ENCODE data around the gene RPS6KL1. TPM values are rescaled to one million over a fixed set of nuclear protein-coding genes. Genes with fewer than 3 reads are reported as not detected.

The RPS6KL1 gene
- total RNA-seq, 1 experiment from 2014 or later, result 9.8 TPM

GRCh38 chr14:74888164-74889158 is 34.6 kb downstream of the RPS6KL1 start:
- TF ChIP-seq, protein P1, sequence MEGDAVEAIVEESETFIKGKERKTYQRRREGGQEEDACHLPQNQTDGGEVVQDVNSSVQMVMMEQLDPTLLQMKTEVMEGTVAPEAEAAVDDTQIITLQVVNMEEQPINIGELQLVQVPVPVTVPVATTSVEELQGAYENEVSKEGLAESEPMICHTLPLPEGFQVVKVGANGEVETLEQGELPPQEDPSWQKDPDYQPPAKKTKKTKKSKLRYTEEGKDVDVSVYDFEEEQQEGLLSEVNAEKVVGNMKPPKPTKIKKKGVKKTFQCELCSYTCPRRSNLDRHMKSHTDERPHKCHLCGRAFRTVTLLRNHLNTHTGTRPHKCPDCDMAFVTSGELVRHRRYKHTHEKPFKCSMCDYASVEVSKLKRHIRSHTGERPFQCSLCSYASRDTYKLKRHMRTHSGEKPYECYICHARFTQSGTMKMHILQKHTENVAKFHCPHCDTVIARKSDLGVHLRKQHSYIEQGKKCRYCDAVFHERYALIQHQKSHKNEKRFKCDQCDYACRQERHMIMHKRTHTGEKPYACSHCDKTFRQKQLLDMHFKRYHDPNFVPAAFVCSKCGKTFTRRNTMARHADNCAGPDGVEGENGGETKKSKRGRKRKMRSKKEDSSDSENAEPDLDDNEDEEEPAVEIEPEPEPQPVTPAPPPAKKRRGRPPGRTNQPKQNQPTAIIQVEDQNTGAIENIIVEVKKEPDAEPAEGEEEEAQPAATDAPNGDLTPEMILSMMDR (IDR thresholded peaks at IDR 0.05; ENCODE audit: insufficient read depth in 1 of 2, low read depth in 1 of 2, low read length in 1 of 2, severe bottlenecking in 1 of 2, unreplicated experiment in 1 of 2), result no peak
- Histone ChIP-seq H3K4me1 (peaks cover 17% of the 10 kb centered on the region), H3K9me3 (no peaks in the 10 kb centered on the region), H3K4me3 (ENCODE audit: low read depth, low read length) (no peak overlapping the region), H3K27me3 (replicated peaks; ENCODE audit: control insufficient read depth, insufficient read depth, low read length) (no peaks in the 10 kb centered on the region), H3K36me3 (ENCODE audit: control insufficient read depth, insufficient read depth, low read length) (no peaks in the 10 kb centered on the region; the same call in 1 of the 2 replicates)
- peak overlapping the region; percentile 36 for H3K4me3 Mint-ChIP-seq (ENCODE audit: unreplicated experiment)
- ChIA-PET POLR2A (interaction anchor here (0.8 kb wide), 1 partner anchor 9 kb away, joined by 4 read pairs; no protein-coding TSS in a partner anchor), CTCF (interaction anchor here (0.7 to 1.6 kb wide), 3 partner anchors 9 to 28 kb away, joined by 4 to 5 read pairs (median 5); no protein-coding TSS in a partner anchor)
- BruUV-seq (replicated peaks), result no TSS peak
- peak; percentile 61 to 70 for DNase-seq
- H3K27ac Mint-ChIP-seq (ENCODE audit: unreplicated experiment), result peak overlapping the region; percentile 49
- H3K9me3 Mint-ChIP-seq (ENCODE audit: unreplicated experiment), result no peaks in the 10 kb centered on the region
- peaks cover 35% of the 10 kb centered on the region for H3K4me1 Mint-ChIP-seq (ENCODE audit: low read depth, unreplicated experiment)
- peaks cover 71% of the 10 kb centered on the region for H3K36me3 Mint-ChIP-seq (ENCODE audit: insufficient read depth, unreplicated experiment)
- intact Hi-C loops (cut with micrococcal nuclease; ENCODE audit: unreplicated experiment), result loop anchor here (1.0 kb wide), 1 partner anchor 9 kb away; no protein-coding TSS in a partner anchor
- no peaks in the 10 kb centered on the region for H3K27me3 Mint-ChIP-seq (ENCODE audit: insufficient read depth, unreplicated experiment)

- Histone ChIP-seq H3K27me3 (replicated peaks; ENCODE audit: control insufficient read depth, insufficient read depth, low read length) (no peaks in the 10 kb centered on the region), H3K9me3 (no peaks in the 10 kb centered on the region), H3K4me1 (peaks cover 18% of the 10 kb centered on the region), H3K36me3 (ENCODE audit: control insufficient read depth, insufficient read depth, low read length) (no peaks in the 10 kb centered on the region; the same call in 1 of the 2 replicates), H3K4me3 (ENCODE audit: low read depth, low read length) (no peak overlapping the region)
- intact Hi-C loops (cut with micrococcal nuclease; ENCODE audit: unreplicated experiment), result no loop called here
- no peaks in the 10 kb centered on the region for H3K27me3 Mint-ChIP-seq (ENCODE audit: insufficient read depth, unreplicated experiment)
- BruUV-seq (replicated peaks), result no TSS peak
- H3K9me3 Mint-ChIP-seq (ENCODE audit: unreplicated experiment), result no peaks in the 10 kb centered on the region
- ChIA-PET CTCF (interaction anchor here (1.0 to 1.9 kb wide), 2 partner anchors 19 to 25 kb away, joined by 3 to 4 read pairs; no protein-coding TSS in a partner anchor), POLR2A (no interaction called here)
- DNase-seq, result no peak
- TF ChIP-seq, protein P1 (IDR thresholded peaks at IDR 0.05; ENCODE audit: insufficient read depth in 1 of 2, low read depth in 1 of 2, low read length in 1 of 2, severe bottlenecking in 1 of 2, unreplicated experiment in 1 of 2), result no peak
- H3K36me3 Mint-ChIP-seq (ENCODE audit: insufficient read depth, unreplicated experiment), result peaks cover 57% of the 10 kb centered on the region
- H3K4me1 Mint-ChIP-seq (ENCODE audit: low read depth, unreplicated experiment), result peaks cover 46% of the 10 kb centered on the region
- H3K27ac Mint-ChIP-seq (ENCODE audit: unreplicated experiment), result no peak overlapping the region
- H3K4me3 Mint-ChIP-seq (ENCODE audit: unreplicated experiment), result no peak overlapping the region
Measured at GRCh38 chr14:74886001-74886400, 37.1 kb downstream of the RPS6KL1 start.

DNA sequence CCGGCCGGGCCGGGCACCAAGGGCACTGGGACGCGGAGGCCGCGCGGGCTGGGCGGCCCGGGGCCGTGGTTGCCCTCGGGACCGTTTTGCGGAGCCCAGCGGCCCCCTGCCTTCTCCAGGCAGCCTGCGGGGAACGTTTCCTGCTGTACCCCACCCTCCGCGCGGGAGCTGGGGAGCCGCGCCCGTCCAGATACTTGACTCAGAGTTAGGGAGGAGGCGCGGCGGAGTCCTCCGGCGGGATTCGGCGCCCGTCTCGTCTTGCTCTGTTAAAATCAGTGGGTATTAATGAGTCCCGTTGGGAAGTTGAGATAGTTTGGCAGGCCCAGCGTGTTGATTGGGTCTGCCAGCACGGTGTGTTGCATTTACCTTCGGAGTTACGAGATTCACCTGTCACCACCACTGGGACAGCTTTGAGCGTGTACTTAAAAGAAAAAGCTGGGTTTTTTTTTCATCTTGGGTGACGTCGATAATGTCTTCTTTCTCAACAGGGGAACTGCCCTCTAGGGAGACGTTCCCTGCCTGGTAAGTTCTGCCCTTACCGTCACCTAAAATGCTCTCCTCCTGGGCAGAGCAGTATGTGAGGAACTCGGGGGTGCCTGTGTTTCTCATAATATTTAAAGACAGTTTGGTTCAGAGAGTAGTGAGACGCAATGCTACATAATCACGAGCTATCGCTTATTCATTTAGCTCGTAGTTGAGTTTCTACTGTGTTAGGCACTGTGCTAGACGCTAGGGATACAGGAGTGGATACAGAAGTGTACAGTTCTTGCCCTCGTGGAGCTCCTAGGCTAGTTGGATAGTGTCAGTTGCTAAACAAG is 40.7 kb downstream of the RPS6KL1 start:
- ChIA-PET POLR2A (interaction anchor here (0.5 to 0.6 kb wide), 2 partner anchors 14 to 271 kb away, joined by 3 read pairs; no protein-coding TSS in a partner anchor), CTCF (interaction anchor here (0.8 kb wide), 1 partner anchor 21 kb away, joined by 3 read pairs; no protein-coding TSS in a partner anchor)
- no peaks in the 10 kb centered on the region for H3K27me3 ChIP-seq (replicated peaks; ENCODE audit: control insufficient read depth, insufficient read depth, low read length)
- Mint-ChIP-seq H3K36me3 (ENCODE audit: insufficient read depth, unreplicated experiment) (peaks cover 25% of the 10 kb centered on the region), H3K27me3 (ENCODE audit: insufficient read depth, unreplicated experiment) (no peaks in the 10 kb centered on the region), H3K27ac (ENCODE audit: unreplicated experiment) (peak overlapping the region; percentile 91), H3K4me1 (ENCODE audit: low read depth, unreplicated experiment) (peaks cover 44% of the 10 kb centered on the region), H3K9me3 (ENCODE audit: unreplicated experiment) (no peaks in the 10 kb centered on the region), H3K4me3 (ENCODE audit: unreplicated experiment) (peak overlapping the region; percentile 95)
- TF ChIP-seq, protein P1 (IDR thresholded peaks at IDR 0.05; ENCODE audit: insufficient read depth in 1 of 2, low read depth in 1 of 2, low read length in 1 of 2, severe bottlenecking in 1 of 2, unreplicated experiment in 1 of 2), result no peak
- peak overlapping the region; percentile 93 for H3K4me3 ChIP-seq (ENCODE audit: low read depth, low read length)
- H3K9me3 ChIP-seq, result no peaks in the 10 kb centered on the region
- H3K36me3 ChIP-seq (ENCODE audit: control insufficient read depth, insufficient read depth, low read length), result no peaks in the 10 kb centered on the region; the same call in 1 of the 2 replicates
- BruUV-seq (replicated peaks), result TSS peak; percentile 30
- intact Hi-C loops (cut with micrococcal nuclease; ENCODE audit: unreplicated experiment), result no loop called here
- no peak for DNase-seq
- peaks cover 19% of the 10 kb centered on the region for H3K4me1 ChIP-seq
